Measurements from ENCODE around the gene WFDC1.

- TF ChIP-seq CTCF (IDR thresholded peaks at IDR 0.05): no peak
- TF ChIP-seq POLR2AphosphoS5 (IDR thresholded peaks at IDR 0.05): no peak
These were observed 76.8 kb downstream of the WFDC1 start for GRCh38 chr16:84371553-84371865.
